ENCODE data around the gene LRIT2. TPM values are rescaled to one million over a fixed set of nuclear protein-coding genes. Genes with fewer than 3 reads are reported as not detected.

LRIT2 gene
- total RNA-seq, 4 donors from 2014 or later: not detected

GRCh38 chr10:84204122-84204521, 21.2 kb downstream of the LRIT2 start:
- H3K27me3 ChIP-seq: no peaks in the 10 kb centered on the region
- H3K9me3 ChIP-seq: no peaks in the 10 kb centered on the region
- DNase-seq (ENCODE audit: low spot score in 2 of 2): no peak
- TF ChIP-seq EP300 (IDR thresholded peaks at IDR 0.05): no peak
- TF ChIP-seq CTCF (IDR thresholded peaks at IDR 0.05): no peak
- TF ChIP-seq POLR2A (IDR thresholded peaks at IDR 0.05): no peak
- H3K36me3 ChIP-seq: no peaks in the 10 kb centered on the region
- WGBS, 2 donors: 80 to 92% methylated on average over 2 to 4 of the region's 4 CpGs
- H3K27ac ChIP-seq: no peak overlapping the region
- no peak overlapping the region for H3K4me3 ChIP-seq
- no peaks in the 10 kb centered on the region for H3K4me1 ChIP-seq

GRCh38 chr10:84202349-84202748, 23.0 kb downstream of the LRIT2 start:
- H3K4me1 ChIP-seq: no peaks in the 10 kb centered on the region
- no peaks in the 10 kb centered on the region for H3K27me3 ChIP-seq
- no peak for DNase-seq (ENCODE audit: low spot score in 2 of 2)
- no peak overlapping the region for H3K27ac ChIP-seq
- no peak overlapping the region for H3K4me3 ChIP-seq
- WGBS, 2 donors: 80 to 90% methylated on average over 2 to 5 of the region's 5 CpGs
- no peaks in the 10 kb centered on the region for H3K36me3 ChIP-seq
- H3K9me3 ChIP-seq: no peaks in the 10 kb centered on the region
- TF ChIP-seq CTCF (IDR thresholded peaks at IDR 0.05) (no peak), EP300 (IDR thresholded peaks at IDR 0.05) (no peak), POLR2A (IDR thresholded peaks at IDR 0.05) (no peak)

- WGBS, 2 donors: 83 to 90% methylated on average over 11 of the region's 11 CpGs
- H3K4me3 ChIP-seq: no peak overlapping the region
- no peaks in the 10 kb centered on the region for H3K36me3 ChIP-seq
- no peak for DNase-seq (ENCODE audit: low spot score in 2 of 2)
- H3K27ac ChIP-seq: no peak overlapping the region
- TF ChIP-seq CTCF (IDR thresholded peaks at IDR 0.05) (no peak), EP300 (IDR thresholded peaks at IDR 0.05) (no peak), POLR2A (IDR thresholded peaks at IDR 0.05) (no peak)
- H3K27me3 ChIP-seq: peaks cover 0 to 6% of the 10 kb centered on the region in 2 donors
- H3K4me1 ChIP-seq: no peaks in the 10 kb centered on the region
- no peaks in the 10 kb centered on the region for H3K9me3 ChIP-seq
These were observed 23.7 kb downstream of the LRIT2 start for GRCh38 chr10:84201682-84202081.

GRCh38 chr10:84201244-84201606, 24.1 kb downstream of the LRIT2 start:
- 43 to 48% methylated on average over 6 of the region's 6 CpGs for WGBS, 2 donors
- Histone ChIP-seq H3K36me3 (no peaks in the 10 kb centered on the region), H3K27me3 (peaks cover 0 to 9% of the 10 kb centered on the region in 2 donors), H3K9me3 (no peaks in the 10 kb centered on the region), H3K27ac (no peak overlapping the region), H3K4me1 (no peaks in the 10 kb centered on the region), H3K4me3 (no peak overlapping the region)
- no peak for TF ChIP-seq EP300 (IDR thresholded peaks at IDR 0.05)
- TF ChIP-seq POLR2A (IDR thresholded peaks at IDR 0.05): no peak
- no peak for TF ChIP-seq CTCF (IDR thresholded peaks at IDR 0.05)
- no peak for DNase-seq (ENCODE audit: low spot score in 2 of 2)

GRCh38 chr10:84200537-84201243, 24.7 kb downstream of the LRIT2 start:
- Histone ChIP-seq H3K4me1 (no peaks in the 10 kb centered on the region), H3K27ac (no peak overlapping the region), H3K27me3 (peaks cover 0 to 14% of the 10 kb centered on the region in 2 donors), H3K4me3 (no peak overlapping the region), H3K36me3 (no peaks in the 10 kb centered on the region), H3K9me3 (no peaks in the 10 kb centered on the region)
- 66 to 72% methylated on average over 11 of the region's 11 CpGs for WGBS, 2 donors
- no peak for TF ChIP-seq POLR2A (IDR thresholded peaks at IDR 0.05)
- no peak for TF ChIP-seq EP300 (IDR thresholded peaks at IDR 0.05)
- no peak for TF ChIP-seq CTCF (IDR thresholded peaks at IDR 0.05)
- no peak for DNase-seq (ENCODE audit: low spot score in 2 of 2)
